NCI-H1930 (cell line): ENCODE results near the gene SLC6A6.
A peak's percentile ranks its signal among the peaks of the same experiment; 100 is the strongest.

Experiments used
- DNase-seq, 2 experiments: peaks; one replicate each; lab custom pipeline; 2025; lab: John Stamatoyannopoulos, UW

Gene SLC6A6

DNA sequence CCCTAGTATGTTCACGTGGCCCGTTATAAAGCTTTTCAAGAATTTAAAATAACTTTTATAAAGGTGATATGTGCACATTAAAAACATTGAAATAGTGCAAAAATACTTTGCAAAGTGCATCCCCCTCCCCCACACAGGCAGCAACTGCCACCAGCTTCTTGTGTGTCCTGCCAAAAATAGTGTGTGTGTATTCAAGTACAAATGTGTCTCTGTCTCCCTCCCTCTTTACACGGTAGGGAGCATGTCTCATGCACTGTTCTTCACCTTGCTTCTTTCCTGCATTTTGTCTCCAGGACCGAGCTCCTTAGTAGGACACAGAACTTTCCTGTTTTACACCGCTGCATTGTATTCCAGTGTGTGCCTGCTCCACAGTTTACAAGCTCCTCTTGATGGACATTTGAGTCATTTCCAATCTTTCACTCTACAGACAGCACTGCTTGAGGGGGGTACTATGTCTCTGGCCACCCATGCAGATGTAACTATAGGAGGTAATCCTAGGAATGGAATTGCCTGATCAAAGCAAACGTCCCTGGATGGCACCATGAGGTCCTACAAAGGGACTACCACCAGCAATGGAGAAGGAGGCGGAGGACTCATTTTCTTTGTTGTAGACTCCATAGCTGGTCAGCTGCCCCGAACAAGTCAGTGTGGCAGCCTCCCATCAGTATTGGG, 52.4 kb downstream of the SLC6A6 start:
- no peak for DNase-seq

DNA sequence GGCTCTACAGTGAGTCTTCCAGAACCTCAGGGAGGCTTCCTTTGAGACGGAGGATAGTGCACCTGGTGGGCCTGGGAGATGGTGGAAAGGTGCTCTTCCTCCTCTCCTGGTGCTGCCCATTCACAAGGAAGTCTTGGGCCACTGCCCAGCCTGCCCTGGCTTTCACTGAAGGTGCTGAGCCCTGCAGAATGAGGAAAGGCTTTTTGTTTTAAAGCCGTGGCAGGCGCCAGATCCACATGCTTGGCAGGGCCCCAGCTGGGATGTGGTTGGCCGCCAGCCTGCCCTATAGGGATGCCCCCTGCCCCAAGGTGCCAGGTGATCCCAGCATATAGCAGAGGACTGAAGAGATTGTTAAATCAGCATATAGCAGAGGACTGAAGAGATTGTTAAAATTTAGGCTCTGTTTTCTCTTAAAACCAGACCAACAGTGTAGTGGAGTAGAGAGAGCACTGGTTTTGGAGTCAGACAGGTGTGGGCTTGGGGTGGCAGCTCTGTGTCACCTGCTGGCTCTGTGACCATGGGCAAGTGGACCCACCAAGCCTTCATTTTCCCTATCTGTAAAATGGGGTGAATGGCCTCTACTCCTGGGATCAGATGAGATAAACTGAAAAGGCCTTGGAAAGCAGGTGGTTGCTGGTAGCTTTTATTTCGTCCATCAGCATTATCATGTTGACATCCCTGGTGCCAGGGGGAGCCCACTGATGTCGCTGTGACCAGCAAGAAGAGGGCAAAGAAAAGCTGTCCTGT, 53.3 kb downstream of the SLC6A6 start:
- DNase-seq, result no peak

DNA sequence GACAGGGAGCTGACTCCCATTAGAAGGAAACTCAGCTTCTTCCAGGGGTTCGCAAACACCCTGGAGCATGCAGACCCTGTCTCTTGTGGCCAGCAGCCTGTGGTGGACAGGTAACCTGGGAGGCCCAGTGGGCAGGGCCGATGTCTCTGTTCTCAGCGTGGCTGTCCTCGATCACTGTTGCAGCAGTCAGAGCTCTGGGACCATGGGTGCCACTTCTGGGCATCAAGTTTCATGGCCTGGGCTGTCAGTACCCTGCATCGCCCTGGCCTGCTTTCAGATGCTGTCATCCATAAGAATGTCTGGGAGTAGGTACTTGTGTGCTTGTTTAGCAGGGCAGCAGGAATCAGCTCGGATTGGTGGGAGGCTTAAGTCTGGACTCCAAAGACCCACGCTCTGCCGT, 54.4 kb downstream of the SLC6A6 start:
- no peak for DNase-seq

DNA sequence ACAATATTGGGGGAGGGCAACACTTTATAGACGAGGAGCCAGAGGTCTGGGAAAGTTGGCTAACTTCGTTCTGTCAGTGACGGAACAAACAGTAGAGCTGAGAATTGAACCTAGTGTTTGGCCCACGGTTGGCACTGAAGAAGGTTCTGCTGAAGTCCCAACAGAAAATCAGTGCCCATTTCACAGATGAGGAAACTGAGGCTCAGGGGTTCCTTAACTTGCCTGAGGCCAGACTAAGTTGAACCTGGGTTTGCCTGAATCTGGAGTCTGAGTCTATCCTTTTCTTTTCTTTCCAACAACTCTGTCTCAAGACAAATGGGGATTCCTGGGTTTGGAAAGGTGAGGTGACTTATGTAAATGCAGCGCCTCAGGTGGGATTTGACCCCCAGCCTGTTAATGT, 55.1 kb downstream of the SLC6A6 start:
- no peak for DNase-seq

- no peak for DNase-seq
Measured at GRCh38 chr3:14457999-14458398, 55.6 kb downstream of the SLC6A6 start.

DNA sequence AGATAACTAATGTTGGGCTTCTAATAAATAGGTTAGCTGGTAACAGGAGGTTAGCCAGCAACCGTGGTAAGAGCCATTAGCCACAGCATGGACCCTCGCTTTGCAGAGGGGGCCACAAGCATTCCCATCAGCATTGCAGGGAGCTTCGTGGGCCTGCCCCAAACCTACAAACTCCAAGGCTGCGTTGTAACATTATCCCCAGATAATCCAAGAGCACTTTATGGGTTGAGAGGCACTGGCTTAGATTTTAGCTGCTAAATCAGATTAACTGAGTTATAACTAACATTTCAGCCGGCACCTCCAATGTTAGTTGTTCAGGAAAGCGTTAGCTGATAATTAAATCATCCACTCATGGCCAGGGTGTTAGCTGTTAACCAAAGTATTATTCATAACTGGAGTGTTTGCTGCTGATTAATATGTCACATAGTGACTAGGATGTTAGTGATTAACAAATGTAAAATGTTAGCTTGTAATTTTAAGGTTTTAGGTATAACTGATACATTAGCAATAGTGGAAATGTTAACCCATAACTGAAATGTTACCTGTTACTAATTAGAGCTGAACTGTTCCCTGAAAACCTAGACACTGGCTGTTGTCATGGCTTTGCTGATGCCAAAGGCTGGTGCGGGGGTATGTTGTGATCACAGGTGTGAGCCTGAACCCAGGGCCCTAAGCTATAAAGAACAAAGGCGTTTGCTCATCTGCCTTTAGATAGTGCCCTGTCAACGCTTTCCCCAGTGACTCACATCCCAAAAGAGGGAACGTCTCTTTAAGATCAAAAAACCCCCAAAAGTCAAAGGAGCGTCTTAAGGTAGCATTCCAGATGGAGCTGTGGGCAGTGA, 56.2 kb downstream of the SLC6A6 start:
- no peak for DNase-seq

GRCh38 chr3:14459384-14459783, 57.0 kb downstream of the SLC6A6 start:
- DNase-seq, result no peak

DNA sequence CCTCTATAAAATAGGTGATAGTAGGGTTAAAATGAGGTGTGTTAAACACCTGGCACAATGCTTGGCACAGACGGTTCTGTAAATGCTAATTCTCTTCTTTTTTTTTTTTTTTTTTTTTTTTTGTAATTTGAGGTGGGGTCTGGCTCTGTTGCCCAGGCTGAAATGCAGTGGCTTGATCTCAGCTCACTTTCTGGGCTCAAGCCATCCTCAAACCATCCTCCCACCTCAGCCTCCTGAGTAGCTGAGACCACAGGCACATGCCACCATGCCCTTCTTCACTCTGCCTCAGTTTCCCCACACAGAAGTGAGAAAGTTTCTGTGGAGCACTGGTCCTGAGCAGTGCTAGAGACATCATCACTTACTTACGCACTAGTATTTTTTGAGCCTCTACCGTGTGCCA, 57.4 kb downstream of the SLC6A6 start:
- DNase-seq, result no peak

- DNase-seq, result no peak
Measured at GRCh38 chr3:14460342-14461005, 58.1 kb downstream of the SLC6A6 start.

DNA sequence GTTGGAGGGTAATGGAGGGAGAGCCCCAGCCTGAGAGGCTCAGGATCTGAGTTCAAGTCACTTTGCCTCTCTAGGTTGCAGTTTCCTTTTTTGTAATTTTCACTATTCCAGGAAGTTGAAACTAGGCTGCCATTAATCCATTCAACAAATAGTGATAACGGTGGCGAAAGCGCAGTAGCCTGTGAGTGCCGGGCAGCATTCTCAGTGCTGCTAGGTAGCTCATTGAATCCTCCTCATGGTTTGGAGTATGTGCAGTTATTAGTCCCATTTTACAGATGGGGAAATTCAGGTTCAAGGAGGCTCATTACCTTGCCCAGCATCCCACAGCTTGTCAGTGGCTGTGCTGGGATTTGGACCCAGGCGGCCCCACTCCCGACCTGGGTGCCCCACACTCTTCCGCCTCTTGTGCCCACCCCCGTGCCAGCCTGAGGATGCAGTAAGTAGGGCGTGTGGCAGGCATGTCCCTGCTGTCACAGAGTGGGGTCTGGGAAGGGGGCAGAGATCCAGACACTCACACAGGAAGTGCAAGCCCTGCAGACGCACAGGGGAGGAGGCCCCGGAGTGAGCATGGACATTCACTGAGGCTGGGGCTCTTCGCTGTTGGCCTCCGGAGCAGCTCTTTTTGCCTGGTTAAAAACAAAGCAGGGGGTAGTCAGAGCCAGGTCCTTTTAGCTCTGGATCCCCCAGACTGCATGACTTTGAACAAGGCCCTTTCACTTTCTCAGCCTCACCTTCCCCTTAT, 58.8 kb downstream of the SLC6A6 start:
- no peak for DNase-seq

DNA sequence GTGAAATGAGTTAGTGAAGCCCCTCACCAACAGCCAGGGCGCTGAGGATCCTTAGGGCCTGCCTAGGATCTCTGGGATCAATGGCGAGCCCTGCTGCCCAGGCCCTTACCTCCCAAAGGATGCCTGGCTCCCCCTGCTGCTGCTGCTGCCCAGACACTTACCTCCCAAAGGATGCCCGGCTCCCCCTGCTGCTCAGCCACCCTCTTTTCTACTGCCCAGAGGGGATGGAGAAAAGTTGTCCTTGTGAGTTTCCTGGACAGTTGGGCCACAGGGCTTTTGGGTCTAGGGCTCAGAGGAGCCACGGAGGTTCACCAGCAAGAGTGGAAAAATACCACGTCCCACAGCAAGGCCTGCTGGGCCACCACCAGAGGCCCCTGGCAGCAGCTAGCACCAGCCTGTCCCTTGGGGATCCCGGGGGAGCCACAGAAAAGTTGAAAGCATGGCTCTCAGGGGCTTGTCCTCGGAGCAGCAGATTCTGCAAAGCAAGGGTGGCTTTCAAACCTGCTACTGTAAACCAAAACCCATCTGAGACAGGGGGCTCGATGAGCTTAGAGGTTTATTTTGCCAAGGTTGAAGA, 59.4 kb downstream of the SLC6A6 start:
- peak in 1 of 2 experiments; percentile 4 for DNase-seq

GRCh38 chr3:14462738-14463137, 60.3 kb downstream of the SLC6A6 start:
- no peak for DNase-seq

DNA sequence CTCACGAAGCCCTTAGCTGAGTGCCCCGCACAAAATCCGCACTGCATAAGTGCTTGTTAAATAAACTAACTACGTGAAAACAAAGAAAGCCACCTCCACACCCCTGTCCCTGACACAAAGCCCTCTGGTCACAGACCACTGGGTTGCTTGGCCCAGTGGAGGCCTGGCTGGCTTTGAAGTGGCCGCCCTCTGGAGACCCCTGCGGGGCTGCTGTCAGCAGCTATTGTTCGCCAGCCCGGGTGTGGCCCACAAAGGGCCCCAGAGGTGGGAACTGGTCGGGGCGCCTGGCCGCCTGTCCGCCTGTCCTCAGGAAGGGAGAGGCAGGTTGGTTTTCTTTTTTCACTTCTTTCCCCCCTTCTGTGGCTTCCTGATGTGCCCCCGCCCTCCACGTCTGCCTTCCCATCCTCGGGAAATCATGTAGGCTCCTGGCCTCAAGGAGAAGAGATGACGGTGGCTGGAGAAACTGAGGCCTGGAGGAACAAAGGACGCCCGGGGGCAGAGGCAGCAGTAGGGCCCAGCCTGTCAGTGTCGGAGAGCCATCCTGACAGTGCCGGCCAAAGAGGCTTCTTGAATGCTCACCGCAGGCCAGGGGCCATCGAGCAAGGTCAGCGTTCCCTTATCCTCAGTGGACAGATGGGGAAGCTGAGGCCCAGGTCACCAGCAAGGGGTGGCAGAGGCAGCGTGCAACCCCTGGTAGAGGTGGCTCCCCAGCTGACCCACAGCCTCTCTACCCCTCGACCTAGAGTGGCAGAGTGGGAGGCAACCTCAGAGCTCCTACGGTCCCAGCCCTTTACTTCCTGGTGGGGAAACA, 61.1 kb downstream of the SLC6A6 start:
- no peak for DNase-seq

GRCh38 chr3:14464141-14464465, 61.7 kb downstream of the SLC6A6 start:
- DNase-seq, result no peak

- no peak for DNase-seq
Measured at GRCh38 chr3:14464521-14464920, 62.1 kb downstream of the SLC6A6 start.

DNA sequence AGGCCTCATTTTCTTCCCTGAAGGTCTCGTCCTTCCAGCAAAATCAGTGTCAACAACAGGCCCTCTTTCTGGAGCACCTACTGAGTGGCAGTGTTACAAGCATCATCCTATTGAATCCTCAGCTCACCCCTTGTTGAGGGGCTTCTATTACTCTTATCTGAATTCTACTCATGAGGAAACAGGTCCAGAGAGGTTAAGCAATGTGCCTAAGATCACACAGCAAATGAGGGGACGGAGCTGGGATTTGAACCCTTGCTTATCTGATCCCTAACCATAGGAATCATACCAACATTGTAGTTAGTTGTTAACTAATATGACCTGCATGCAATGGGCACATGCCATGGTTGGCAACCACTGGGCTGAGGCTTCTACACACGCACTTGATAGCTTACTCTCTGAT, 63.0 kb downstream of the SLC6A6 start:
- DNase-seq, result no peak

- DNase-seq, result no peak
Measured at GRCh38 chr3:14466179-14466903, 63.9 kb downstream of the SLC6A6 start.

DNA sequence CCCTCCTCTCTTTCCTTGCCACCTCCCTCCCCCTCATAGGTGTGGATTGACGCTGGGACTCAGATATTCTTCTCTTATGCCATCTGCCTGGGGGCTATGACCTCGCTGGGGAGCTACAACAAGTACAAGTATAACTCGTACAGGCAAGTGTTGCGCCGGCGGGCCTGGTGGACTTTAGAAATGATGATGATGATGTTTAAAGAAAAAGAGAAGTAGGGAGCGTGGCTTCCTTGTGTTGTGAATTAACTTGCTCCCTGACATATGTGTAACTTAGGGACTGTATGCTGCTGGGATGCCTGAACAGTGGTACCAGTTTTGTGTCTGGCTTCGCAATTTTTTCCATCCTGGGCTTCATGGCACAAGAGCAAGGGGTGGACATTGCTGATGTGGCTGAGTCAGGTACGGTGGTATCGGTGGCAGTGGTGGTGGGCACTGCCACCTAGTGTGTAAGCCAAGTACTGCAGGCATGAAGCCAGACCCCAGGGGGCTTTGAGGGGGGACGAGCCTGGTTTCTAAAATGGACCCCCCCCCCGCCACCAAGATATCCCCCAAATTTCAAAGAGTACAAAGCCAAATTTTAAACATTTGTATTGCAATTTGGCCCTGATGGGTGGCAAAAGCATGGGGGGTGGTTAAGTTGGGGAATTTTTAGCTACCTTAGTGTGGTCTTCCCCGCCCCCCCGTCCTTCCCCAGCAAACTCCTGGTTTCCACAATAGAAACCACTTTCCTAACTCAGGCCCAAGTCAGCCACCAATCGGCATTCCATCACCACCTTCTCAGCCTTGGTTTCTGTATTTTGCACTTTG, 65.6 kb downstream of the SLC6A6 start:
- peak in 1 of 2 experiments; percentile 9 for DNase-seq

DNA sequence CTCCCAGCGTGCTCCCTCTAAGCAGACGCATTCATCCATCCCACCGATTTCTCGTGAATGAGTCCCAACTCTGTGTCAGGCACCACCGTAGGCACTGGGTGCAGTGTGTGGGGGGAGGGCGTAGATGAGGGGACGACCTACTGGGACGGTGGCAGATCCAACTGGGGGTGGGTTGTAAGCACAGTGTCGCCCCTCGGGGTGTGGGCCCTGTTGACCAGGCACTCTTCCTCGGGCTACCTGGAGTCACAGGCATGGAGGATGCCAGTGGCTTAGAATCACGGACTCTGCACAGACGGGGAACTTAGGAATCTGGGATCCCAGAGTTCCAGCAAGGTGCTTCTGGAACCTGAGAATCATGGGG, 66.2 kb downstream of the SLC6A6 start:
- DNase-seq, result no peak
